Stimulated activated CD8-positive, alpha-beta memory T cell treated with anti-CD3 and anti-CD28 coated beads, Interleukin-4, amount 100 ng/mL, for 4 hours (primary cell): ENCODE results near the gene BOLA2.
A peak's percentile ranks its signal among the peaks of the same experiment; 100 is the strongest.
"Not testable (repeated sequence)": the region's sequence is repeated elsewhere in the genome, so short reads cannot be mapped to it uniquely, and the experiment has no call there.

Source experiments
- DNase-seq, 2 donors: peaks; one replicate each; pipeline ENCODE4 v3.0.0-alpha.2; 2020; ENCODE audit warnings: low read depth in 2 of 2, low spot score in 1 of 2

BOLA2 gene

DNA sequence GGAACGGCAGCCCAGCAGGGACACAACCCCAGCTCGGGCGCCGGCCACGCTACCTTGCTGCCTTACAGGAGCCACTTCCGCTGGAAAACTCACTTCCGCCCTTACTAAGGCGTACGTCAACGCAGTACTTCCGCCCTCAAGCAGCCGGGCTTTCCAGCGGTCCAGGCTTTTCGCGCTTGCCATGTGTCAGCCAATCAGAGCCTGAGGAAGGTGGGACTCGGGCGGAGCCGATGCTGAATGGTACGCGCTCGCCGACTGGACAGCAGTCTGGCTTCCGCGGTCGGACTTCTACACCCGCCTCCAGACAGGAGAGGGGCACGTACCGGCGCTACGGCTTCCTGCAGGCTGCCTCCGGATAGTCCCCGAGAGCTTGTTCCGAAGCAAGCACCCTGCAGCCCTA lies at the start of gene BOLA2, which contains the start of gene SLX1B:
Gene BOLA2 (minus strand): TSS at position 83 of the 400 bp plus-strand sequence. CDS start 98 bp downstream, outside the sequence.
Gene SLX1B (plus strand): TSS at position 265 of the 400 bp plus-strand sequence.
- DNase-seq = not testable (repeated sequence)

- DNase-seq = not testable (repeated sequence)
These were observed 28.1 kb upstream of the BOLA2 start for GRCh38 chr16:29482276-29482675.

GRCh38 chr16:29472065-29472464 lies 17.9 kb upstream of the BOLA2 start:
- DNase-seq = not testable (repeated sequence)

DNA sequence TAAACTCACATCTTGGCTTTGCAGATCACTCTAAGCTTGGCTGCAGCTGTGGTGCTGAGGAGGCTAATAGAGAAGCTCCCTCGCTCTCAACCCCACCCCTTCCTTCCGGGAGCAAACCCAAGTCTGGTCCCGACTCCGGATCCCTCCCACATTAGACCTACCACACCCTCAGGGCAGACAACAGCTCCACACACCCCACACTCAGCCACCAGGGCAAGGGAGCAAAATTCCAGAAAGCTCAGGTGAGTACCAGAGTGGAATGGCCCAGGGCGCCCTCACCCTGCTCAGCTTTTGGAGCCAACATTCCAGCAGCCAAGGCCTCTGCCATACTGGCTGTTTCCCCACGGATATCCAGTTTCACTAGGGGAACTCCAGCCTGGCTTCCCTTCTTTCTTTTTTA lies 15.5 kb upstream of the BOLA2 start:
- DNase-seq = peak in 1 of 2 donors; percentile 6

GRCh38 chr16:29467654-29468366 lies 13.7 kb upstream of the BOLA2 start:
- not testable (repeated sequence) for DNase-seq

DNA sequence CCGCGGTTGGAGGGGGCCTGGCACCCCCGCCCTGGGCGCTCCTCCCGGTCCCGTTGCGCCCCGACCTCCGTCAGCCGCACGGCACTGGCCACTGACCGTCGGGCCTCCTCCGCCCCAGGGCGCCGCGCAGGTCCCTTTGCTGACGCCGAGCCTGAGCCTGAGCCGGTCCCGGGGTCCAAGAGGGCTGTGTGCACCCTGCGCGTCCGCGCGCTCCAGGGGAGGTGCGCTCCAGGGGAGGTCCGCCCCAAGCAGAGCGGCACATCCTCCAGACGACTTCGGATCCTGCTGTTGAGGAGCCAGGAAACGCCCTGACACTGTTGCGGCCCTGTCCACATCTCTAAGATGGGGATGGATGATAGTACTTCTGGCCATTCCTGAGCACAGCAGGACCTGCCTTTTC lies 12.8 kb upstream of the BOLA2 start:
- DNase-seq = not testable (repeated sequence)

- DNase-seq = not testable (repeated sequence)
These were observed 12.1 kb upstream of the BOLA2 start for GRCh38 chr16:29465985-29466824.

DNA sequence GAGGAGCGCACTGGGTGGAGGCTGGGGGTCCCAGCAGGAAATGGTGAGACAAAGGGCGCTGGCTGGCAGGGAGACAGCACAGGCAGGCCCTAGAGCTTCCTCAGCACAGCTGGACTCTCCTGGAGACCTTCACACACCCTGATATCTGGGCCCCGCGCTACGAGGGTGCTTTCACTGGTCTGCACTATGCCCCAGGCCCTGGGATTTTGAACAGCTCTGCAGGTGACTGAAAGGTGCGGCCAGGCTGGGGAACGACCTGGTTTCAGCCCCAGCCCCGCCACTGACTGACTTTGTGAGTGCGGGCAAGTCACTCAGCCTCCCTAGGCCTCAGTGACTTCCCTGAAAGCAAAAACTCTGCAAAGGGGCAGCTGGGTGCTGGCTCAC lies 6.5 kb upstream of the BOLA2 start:
- not testable (repeated sequence) for DNase-seq

- not testable (repeated sequence) for DNase-seq
These were observed 5.8 kb upstream of the BOLA2 start, which contains the start of gene SULT1A4 for GRCh38 chr16:29459706-29460646. TSS of gene SULT1A4 (plus strand) at chr16:29459913. CDS start at chr16:29461386, 1,473 bp downstream.

DNA sequence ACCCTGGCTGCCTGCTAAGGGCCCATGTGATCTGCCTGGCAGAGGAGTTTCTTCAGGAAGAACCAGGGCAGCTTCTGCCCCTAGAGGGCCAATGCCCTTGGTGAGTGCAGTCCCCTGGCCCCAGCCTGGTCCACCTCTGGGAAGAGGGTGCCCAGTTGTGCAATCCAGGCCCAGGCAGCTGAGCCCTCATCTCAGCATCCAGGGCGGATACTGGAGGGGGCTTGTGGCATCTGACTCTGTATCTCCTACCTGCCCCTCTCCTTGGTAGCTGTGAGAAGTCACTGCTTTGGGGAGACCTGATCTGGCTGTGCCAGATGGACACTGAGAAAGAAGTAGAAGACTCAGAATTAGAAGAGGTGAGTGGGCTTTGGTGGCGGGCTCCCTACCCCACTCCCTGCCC lies 3.5 kb upstream of the BOLA2 start:
- not testable (repeated sequence) for DNase-seq

GRCh38 chr16:29454828-29455227 lies 677 bp upstream of the BOLA2 start:
- not testable (repeated sequence) for DNase-seq

DNA sequence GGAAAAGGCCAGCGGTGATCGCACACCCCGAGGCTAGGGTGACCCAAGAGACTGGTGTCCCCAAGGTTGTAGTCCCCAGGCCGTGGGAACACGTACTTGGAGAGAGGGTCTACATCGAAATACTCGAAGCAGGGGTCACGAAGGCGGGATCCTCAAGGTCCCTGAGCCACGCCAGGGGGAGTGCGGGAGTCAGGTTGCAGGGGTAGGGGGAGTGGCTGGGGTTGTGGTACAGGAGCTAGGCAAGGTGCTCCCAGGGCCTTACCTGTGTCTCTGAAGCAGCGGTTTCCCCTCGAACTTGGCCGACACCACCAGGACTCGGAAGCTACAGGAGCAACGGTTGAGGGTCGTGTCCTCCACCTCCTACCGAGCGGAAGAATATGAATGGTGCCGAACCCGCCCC lies 397 bp downstream of the BOLA2 start:
- not testable (repeated sequence) for DNase-seq

- DNase-seq = not testable (repeated sequence)
These were observed 28.8 kb downstream of the BOLA2 start for GRCh38 chr16:29425390-29425789.

- DNase-seq = not testable (repeated sequence)
These were observed 30.6 kb downstream of the BOLA2 start for GRCh38 chr16:29423587-29423986.

DNA sequence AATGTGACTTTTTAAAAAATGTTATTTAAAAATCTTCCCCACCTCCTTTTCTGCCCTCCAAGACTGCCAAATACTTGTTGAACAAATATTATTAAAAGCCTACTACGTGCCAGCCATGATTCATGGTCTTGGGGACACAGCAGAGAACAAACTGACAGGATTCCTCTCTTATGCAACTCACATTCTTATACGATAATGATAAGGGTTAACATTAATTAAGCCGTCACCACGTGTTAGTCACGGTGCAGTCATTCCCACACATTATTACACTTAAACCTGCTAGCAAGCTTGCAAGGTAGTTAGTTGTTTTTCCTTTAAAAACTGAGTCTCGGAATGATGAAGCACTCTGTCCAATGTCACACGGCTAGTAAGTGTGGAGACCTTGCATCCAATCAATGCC lies 48.9 kb downstream of the BOLA2 start:
- DNase-seq = not testable (repeated sequence)
